Astrocyte (in vitro differentiated cells and primary cell): ENCODE measurements around the gene GALNT8. TPM values are rescaled to one million over a fixed set of nuclear protein-coding genes. Genes with fewer than 3 reads are reported as not detected.
"Not testable (repeated sequence)": the region's sequence is repeated elsewhere in the genome, so short reads cannot be mapped to it uniquely, and the experiment has no call there.

ENCODE experiments used
- DNase-seq: peaks from one replicate; pipeline ENCODE4 v3.0.0-alpha.2; 2010; ENCODE audit warnings: low read depth
- FAIRE-seq: peaks from 2 replicates; lab custom pipeline; 2011; peaks lifted over from hg19 to GRCh38; lab: Jason Lieb, UNC
- H2AFZ ChIP-seq: 2 replicates; pipeline ENCODE4 v1.6.0; 2012; ENCODE audit warnings: low read depth, low read length, inconsistent platforms
- H3K27ac ChIP-seq: 2 replicates; pipeline ENCODE4 v1.5.1; 2011; ENCODE audit warnings: low read depth, low read length, inconsistent platforms
- H3K27me3 ChIP-seq: 2 replicates; pipeline ENCODE4 v1.6.0; 2011; ENCODE audit warnings: low read length, inconsistent platforms; ENCODE audit not compliant: insufficient read depth
- H3K36me3 ChIP-seq: 2 replicates; pipeline ENCODE4 v1.5.1; 2011; ENCODE audit warnings: low read length, inconsistent platforms; ENCODE audit not compliant: insufficient read depth
- H3K4me1 ChIP-seq: 2 replicates; pipeline ENCODE4 v1.5.1; 2011; ENCODE audit warnings: low read length, inconsistent platforms; ENCODE audit not compliant: insufficient read depth
- H3K4me2 ChIP-seq: 2 replicates; pipeline ENCODE4 v1.6.0; 2012; ENCODE audit warnings: low read length, inconsistent platforms
- H3K4me3 ChIP-seq: 2 replicates; pipeline ENCODE4 v1.5.1; 2011; ENCODE audit warnings: low read depth, mild to moderate bottlenecking, low read length, inconsistent platforms; ENCODE audit not compliant: insufficient read depth
- H3K79me2 ChIP-seq: 2 replicates; pipeline ENCODE4 v1.6.0; 2012; ENCODE audit warnings: mild to moderate bottlenecking, low read length, inconsistent platforms; ENCODE audit not compliant: insufficient read depth
- H3K9ac ChIP-seq: 2 replicates; pipeline ENCODE4 v1.6.0; 2012; ENCODE audit warnings: mild to moderate bottlenecking, low read length, inconsistent platforms
- H3K9me3 ChIP-seq: 2 replicates; pipeline ENCODE4 v1.5.1; 2012; ENCODE audit warnings: low read depth, mild to moderate bottlenecking, low read length, inconsistent platforms; ENCODE audit not compliant: insufficient read depth
- H4K20me1 ChIP-seq: 2 replicates; pipeline ENCODE4 v1.6.0; 2012; ENCODE audit warnings: low read length, inconsistent platforms; ENCODE audit not compliant: insufficient read depth
- H3K27ac Mint-ChIP-seq: one replicate; pipeline ENCODE4 v1.8.0; 2021; ENCODE audit warnings: mild to moderate bottlenecking, mixed read lengths; ENCODE audit not compliant: unreplicated experiment
- H3K27me3 Mint-ChIP-seq: one replicate; pipeline ENCODE4 v1.8.0; 2021; ENCODE audit warnings: low read depth, mixed read lengths; ENCODE audit not compliant: unreplicated experiment
- H3K36me3 Mint-ChIP-seq: one replicate; pipeline ENCODE4 v1.8.0; 2021; ENCODE audit warnings: low read depth, mixed read lengths; ENCODE audit not compliant: unreplicated experiment
- H3K4me1 Mint-ChIP-seq: one replicate; pipeline ENCODE4 v1.8.0; 2021; ENCODE audit warnings: low read depth, mixed read lengths; ENCODE audit not compliant: unreplicated experiment
- H3K4me3 Mint-ChIP-seq: one replicate; pipeline ENCODE4 v1.8.0; 2021; ENCODE audit warnings: mild to moderate bottlenecking, moderate library complexity, mixed read lengths; ENCODE audit not compliant: unreplicated experiment
- H3K9me3 Mint-ChIP-seq: one replicate; pipeline ENCODE4 v1.8.0; 2021; ENCODE audit warnings: mild to moderate bottlenecking, mixed read lengths; ENCODE audit not compliant: unreplicated experiment
- EZH2 ChIP-seq: IDR thresholded peaks from 2 replicates; pipeline ENCODE4 v1.6.1; 2012; ENCODE audit warnings: mild to moderate bottlenecking, low read length, inconsistent platforms; ENCODE audit not compliant: insufficient read depth
- total RNA-seq: library from RNA; stranded (reverse); gene quantifications from 2 replicates; pipeline ENCODE4 v1.2.1, GENCODE V29; 2021
- TF ChIP-seq, protein P1 (sequence below): IDR thresholded peaks from 2 replicates; pipeline ENCODE4 v1.5.1; 2011; ENCODE audit warnings: low read depth, mild to moderate bottlenecking, inconsistent platforms, low read length, moderate library complexity; ENCODE audit not compliant: insufficient read depth

GALNT8 gene
- total RNA-seq, 1 donor from 2014 or later, result 6.4 TPM

DNA sequence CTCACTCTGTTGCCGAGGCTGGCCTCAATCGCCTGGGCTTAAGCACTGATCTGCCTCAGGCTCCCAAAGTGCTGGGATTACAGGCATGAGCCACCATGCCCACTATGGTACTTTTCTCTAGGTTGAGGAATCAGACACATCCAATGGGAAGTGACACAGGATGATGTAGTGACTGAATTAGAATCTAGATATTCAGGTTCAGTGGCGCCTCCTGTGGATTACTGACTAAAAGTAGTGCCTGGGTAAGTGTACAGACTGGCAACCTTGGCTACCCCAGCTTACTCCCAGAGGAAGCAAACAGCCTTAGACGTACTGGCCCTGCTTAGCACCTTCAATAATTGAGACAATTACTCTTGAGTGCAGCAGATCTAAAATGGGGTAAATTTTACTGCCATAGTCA is 22.8 kb downstream of the GALNT8 start:
- no peaks in the 10 kb centered on the region for H3K79me2 ChIP-seq
- H3K36me3 Mint-ChIP-seq, result no peaks in the 10 kb centered on the region
- TF ChIP-seq, protein P1, sequence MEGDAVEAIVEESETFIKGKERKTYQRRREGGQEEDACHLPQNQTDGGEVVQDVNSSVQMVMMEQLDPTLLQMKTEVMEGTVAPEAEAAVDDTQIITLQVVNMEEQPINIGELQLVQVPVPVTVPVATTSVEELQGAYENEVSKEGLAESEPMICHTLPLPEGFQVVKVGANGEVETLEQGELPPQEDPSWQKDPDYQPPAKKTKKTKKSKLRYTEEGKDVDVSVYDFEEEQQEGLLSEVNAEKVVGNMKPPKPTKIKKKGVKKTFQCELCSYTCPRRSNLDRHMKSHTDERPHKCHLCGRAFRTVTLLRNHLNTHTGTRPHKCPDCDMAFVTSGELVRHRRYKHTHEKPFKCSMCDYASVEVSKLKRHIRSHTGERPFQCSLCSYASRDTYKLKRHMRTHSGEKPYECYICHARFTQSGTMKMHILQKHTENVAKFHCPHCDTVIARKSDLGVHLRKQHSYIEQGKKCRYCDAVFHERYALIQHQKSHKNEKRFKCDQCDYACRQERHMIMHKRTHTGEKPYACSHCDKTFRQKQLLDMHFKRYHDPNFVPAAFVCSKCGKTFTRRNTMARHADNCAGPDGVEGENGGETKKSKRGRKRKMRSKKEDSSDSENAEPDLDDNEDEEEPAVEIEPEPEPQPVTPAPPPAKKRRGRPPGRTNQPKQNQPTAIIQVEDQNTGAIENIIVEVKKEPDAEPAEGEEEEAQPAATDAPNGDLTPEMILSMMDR, result no peak
- peaks cover 5% of the 10 kb centered on the region for H3K27me3 Mint-ChIP-seq
- no peak overlapping the region for H3K27ac ChIP-seq
- H3K4me1 ChIP-seq, result no peaks in the 10 kb centered on the region
- no peak overlapping the region for H3K27ac Mint-ChIP-seq
- peaks cover 2% of the 10 kb centered on the region for H3K4me1 Mint-ChIP-seq
- H3K9ac ChIP-seq, result no peak overlapping the region
- DNase-seq (no peak), FAIRE-seq (no peak)
- H2AFZ ChIP-seq, result no peak overlapping the region
- no peak overlapping the region for H3K4me3 Mint-ChIP-seq
- no peaks in the 10 kb centered on the region for H3K36me3 ChIP-seq
- no peaks in the 10 kb centered on the region for H3K27me3 ChIP-seq
- no peak overlapping the region for H3K4me2 ChIP-seq
- H3K9me3 ChIP-seq, result no peaks in the 10 kb centered on the region
- no peaks in the 10 kb centered on the region for H4K20me1 ChIP-seq
- peaks cover 2% of the 10 kb centered on the region for H3K9me3 Mint-ChIP-seq
- no peak overlapping the region for H3K4me3 ChIP-seq

DNA sequence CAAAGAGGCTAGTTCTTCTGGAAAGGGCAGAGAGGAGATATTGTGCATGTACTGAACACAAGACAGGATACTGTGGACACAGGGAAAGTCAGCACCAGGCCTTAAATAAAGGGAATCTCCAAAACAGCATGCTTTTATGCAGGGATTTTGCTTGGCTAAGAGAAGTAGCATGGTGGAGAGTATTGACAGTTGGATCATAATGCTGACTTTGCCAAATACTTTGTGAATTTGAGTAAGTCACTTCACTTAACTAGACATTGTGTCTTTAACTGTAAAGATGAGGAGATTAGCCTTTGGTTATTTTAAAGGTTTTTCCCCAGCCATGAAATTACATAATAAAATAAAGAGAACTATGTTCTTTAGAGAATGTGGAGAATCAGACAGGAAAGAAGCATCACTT is 24.5 kb downstream of the GALNT8 start:
- Histone ChIP-seq H3K27ac (no peak overlapping the region), H3K79me2 (no peaks in the 10 kb centered on the region), H3K9me3 (no peaks in the 10 kb centered on the region), H3K4me2 (no peak overlapping the region), H3K9ac (no peak overlapping the region), H3K27me3 (no peaks in the 10 kb centered on the region), H3K4me3 (no peak overlapping the region), H3K36me3 (no peaks in the 10 kb centered on the region), H2AFZ (no peak overlapping the region), H4K20me1 (no peaks in the 10 kb centered on the region), H3K4me1 (no peaks in the 10 kb centered on the region)
- FAIRE-seq, result no peak
- Mint-ChIP-seq H3K4me3 (no peak overlapping the region), H3K9me3 (peaks cover 2% of the 10 kb centered on the region), H3K27ac (no peak overlapping the region), H3K4me1 (peaks cover 2% of the 10 kb centered on the region), H3K36me3 (no peaks in the 10 kb centered on the region), H3K27me3 (peaks cover 5% of the 10 kb centered on the region)
- no peak for DNase-seq
- TF ChIP-seq, protein P1, result no peak
- no peak for TF ChIP-seq EZH2

DNA sequence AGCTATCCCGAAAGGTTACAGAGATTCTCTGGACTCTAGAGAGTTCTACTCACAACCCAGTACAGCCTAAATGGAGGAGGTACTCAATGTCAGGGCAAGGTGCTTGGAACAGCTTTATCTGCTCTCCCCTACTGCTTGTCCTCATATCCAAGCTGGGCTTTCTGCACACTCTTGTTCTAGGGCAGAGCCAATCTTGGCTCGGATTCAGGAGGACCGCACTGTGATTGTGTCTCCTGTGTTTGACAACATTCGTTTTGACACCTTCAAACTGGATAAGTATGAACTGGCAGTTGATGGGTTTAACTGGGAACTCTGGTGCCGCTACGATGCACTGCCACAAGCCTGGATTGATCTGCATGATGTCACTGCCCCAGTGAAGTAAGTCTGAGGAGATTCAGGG is 25.0 kb downstream of the GALNT8 start:
- no peaks in the 10 kb centered on the region for H3K36me3 ChIP-seq
- no peak overlapping the region for H3K27ac ChIP-seq
- no peaks in the 10 kb centered on the region for H3K79me2 ChIP-seq
- no peaks in the 10 kb centered on the region for H3K9me3 ChIP-seq
- Mint-ChIP-seq H3K4me3 (no peak overlapping the region), H3K4me1 (peaks cover 2% of the 10 kb centered on the region), H3K9me3 (peaks cover 2% of the 10 kb centered on the region), H3K27ac (no peak overlapping the region), H3K27me3 (peaks cover 5% of the 10 kb centered on the region), H3K36me3 (no peaks in the 10 kb centered on the region)
- H4K20me1 ChIP-seq, result no peaks in the 10 kb centered on the region
- H3K9ac ChIP-seq, result no peak overlapping the region
- TF ChIP-seq, protein P1, result no peak
- TF ChIP-seq EZH2, result no peak
- no peak overlapping the region for H3K4me2 ChIP-seq
- H3K4me1 ChIP-seq, result no peaks in the 10 kb centered on the region
- H3K27me3 ChIP-seq, result no peaks in the 10 kb centered on the region
- no peak overlapping the region for H3K4me3 ChIP-seq
- FAIRE-seq (no peak), DNase-seq (no peak)
- H2AFZ ChIP-seq, result no peak overlapping the region

DNA sequence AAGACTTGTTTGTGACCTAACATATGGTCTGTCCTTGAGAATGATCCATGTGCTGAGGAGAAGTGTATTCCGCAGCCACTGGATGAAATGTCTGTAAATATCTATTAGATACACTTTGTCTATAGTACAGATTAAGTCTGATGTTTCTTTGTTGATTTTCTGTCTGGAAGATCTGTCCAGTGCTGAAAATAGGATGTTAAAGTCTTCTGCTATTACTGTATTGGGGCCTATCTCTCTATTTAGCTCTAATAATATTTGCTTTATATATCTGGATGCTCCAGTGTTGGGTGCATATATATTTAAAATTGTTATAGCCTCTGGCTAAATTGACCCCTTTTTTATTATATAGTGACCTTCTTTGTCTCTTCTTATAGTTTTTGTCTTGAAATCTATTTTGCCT is 31.5 kb downstream of the GALNT8 start:
- not testable (repeated sequence) for H3K27me3 Mint-ChIP-seq, H3K4me3 Mint-ChIP-seq, H3K4me2 ChIP-seq, FAIRE-seq, H3K9me3 Mint-ChIP-seq, H3K27ac Mint-ChIP-seq, H3K9me3 ChIP-seq, H3K4me3 ChIP-seq, H3K36me3 ChIP-seq, H3K36me3 Mint-ChIP-seq, H3K27ac ChIP-seq, H4K20me1 ChIP-seq, H2AFZ ChIP-seq, H3K4me1 Mint-ChIP-seq, H3K79me2 ChIP-seq, H3K27me3 ChIP-seq, H3K4me1 ChIP-seq, H3K9ac ChIP-seq, DNase-seq
